ENCODE data around the gene SIAH2.

DNA sequence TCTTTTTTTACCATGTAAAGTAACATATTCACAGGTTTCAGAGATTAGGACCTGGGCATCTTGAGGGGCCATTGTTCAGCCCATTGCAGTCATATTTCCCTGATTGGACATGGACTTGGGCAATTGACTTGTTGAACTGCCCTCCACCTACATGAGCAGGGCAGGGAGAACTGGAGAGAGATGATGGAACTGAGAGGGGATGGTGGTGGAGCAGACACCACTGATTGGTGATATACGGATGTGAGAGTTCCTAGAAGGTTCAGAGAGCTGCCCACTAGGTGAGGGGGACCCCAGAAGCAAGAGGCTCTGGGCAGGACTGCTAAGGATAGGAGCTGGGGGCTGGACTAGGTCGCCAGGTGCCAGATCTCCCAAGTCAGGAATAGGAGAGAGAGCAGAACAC lies 37.8 kb upstream of the SIAH2 start:
- TF ChIP-seq, protein P1, sequence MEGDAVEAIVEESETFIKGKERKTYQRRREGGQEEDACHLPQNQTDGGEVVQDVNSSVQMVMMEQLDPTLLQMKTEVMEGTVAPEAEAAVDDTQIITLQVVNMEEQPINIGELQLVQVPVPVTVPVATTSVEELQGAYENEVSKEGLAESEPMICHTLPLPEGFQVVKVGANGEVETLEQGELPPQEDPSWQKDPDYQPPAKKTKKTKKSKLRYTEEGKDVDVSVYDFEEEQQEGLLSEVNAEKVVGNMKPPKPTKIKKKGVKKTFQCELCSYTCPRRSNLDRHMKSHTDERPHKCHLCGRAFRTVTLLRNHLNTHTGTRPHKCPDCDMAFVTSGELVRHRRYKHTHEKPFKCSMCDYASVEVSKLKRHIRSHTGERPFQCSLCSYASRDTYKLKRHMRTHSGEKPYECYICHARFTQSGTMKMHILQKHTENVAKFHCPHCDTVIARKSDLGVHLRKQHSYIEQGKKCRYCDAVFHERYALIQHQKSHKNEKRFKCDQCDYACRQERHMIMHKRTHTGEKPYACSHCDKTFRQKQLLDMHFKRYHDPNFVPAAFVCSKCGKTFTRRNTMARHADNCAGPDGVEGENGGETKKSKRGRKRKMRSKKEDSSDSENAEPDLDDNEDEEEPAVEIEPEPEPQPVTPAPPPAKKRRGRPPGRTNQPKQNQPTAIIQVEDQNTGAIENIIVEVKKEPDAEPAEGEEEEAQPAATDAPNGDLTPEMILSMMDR (IDR thresholded peaks at IDR 0.05): no peak
- TF ChIP-seq JUND (IDR thresholded peaks at IDR 0.05) (no peak), NRF1 (IDR thresholded peaks at IDR 0.05; ENCODE audit: low read depth, low read length) (no peak), RFX5 (IDR thresholded peaks at IDR 0.05; ENCODE audit: low read length) (no peak), RAD21 (IDR thresholded peaks at IDR 0.05; ENCODE audit: low read length) (no peak)
